Mesenchymal stem cell (in vitro differentiated cells and primary cell): Measurements from ENCODE around the gene SUGCT.

ENCODE experiments used
- DNase-seq: peaks from one replicate; pipeline ENCODE4 v3.0.0-alpha.2; 2013
- H2AFZ ChIP-seq: one replicate; pipeline ENCODE4 v1.6.1; 2013; ENCODE audit warnings: low read depth, mild to moderate bottlenecking, control low read depth, inconsistent platforms, low read length, moderate library complexity
- H2AK5ac ChIP-seq: 2 replicates; pipeline ENCODE4 v1.6.1; 2013; ENCODE audit warnings: low read length, moderate library complexity, mild to moderate bottlenecking, inconsistent platforms; ENCODE audit not compliant: severe bottlenecking
- H2BK120ac ChIP-seq: one replicate; pipeline ENCODE4 v1.6.1; 2013; ENCODE audit warnings: low read depth, mild to moderate bottlenecking, inconsistent platforms, low read length, moderate library complexity
- H2BK12ac ChIP-seq, 2 experiments: one replicate each; pipeline ENCODE4 v1.6.1; 2013; ENCODE audit warnings: inconsistent platforms in 2 of 2, low read length in 2 of 2, mild to moderate bottlenecking in 2 of 2, moderate library complexity in 2 of 2, control low read depth in 1 of 2
- H2BK15ac ChIP-seq: one replicate; pipeline ENCODE4 v1.6.1; 2013; ENCODE audit warnings: mild to moderate bottlenecking, low read depth, inconsistent platforms; ENCODE audit not compliant: poor library complexity, severe bottlenecking
- H2BK5ac ChIP-seq: 2 replicates; pipeline ENCODE4 v1.6.1; 2013; ENCODE audit warnings: low read depth, mild to moderate bottlenecking, low read length, control low read depth, inconsistent platforms; ENCODE audit not compliant: poor library complexity, severe bottlenecking
- H3K14ac ChIP-seq, 2 experiments: one replicate each; pipeline ENCODE4 v1.6.1; 2013; ENCODE audit warnings: inconsistent platforms in 2 of 2, low read length in 2 of 2, control low read depth in 1 of 2, mild to moderate bottlenecking in 1 of 2, moderate library complexity in 1 of 2
- H3K18ac ChIP-seq, 2 experiments: one replicate each; pipeline ENCODE4 v1.6.1; 2013; ENCODE audit warnings: inconsistent platforms in 2 of 2, low read length in 2 of 2, control low read depth in 1 of 2, low read depth in 1 of 2, mild to moderate bottlenecking in 1 of 2
- H3K23ac ChIP-seq, 2 experiments: one replicate each; pipeline ENCODE4 v1.6.1; 2013; ENCODE audit warnings: inconsistent platforms in 2 of 2, low read length in 2 of 2, mild to moderate bottlenecking in 2 of 2, moderate library complexity in 2 of 2, control low read depth in 1 of 2
- H3K27ac ChIP-seq: 2 replicates; pipeline ENCODE4 v1.5.1; 2013; ENCODE audit warnings: mild to moderate bottlenecking, moderate library complexity, low read length, control low read depth, inconsistent platforms; ENCODE audit not compliant: poor library complexity, severe bottlenecking
- H3K27me3 ChIP-seq, 2 experiments: 2 replicates each; pipeline versions ENCODE4 v1.6.1 to v1.7.0; 2013; ENCODE audit warnings: low read length in 2 of 2, mild to moderate bottlenecking in 2 of 2, moderate library complexity in 2 of 2, control low read depth in 1 of 2, inconsistent platforms in 1 of 2; ENCODE audit not compliant: control insufficient read depth in 1 of 2, insufficient read depth in 1 of 2
- H3K36me3 ChIP-seq, 2 experiments: 2 replicates each; pipeline versions ENCODE4 v1.6.1 to v1.7.0; 2013; ENCODE audit warnings: low read length in 2 of 2, control low read depth in 1 of 2, inconsistent platforms in 1 of 2, low read depth in 1 of 2, mild to moderate bottlenecking in 1 of 2; ENCODE audit not compliant: insufficient read depth in 2 of 2, control insufficient read depth in 1 of 2
- H3K4ac ChIP-seq, 2 experiments: one replicate each; pipeline ENCODE4 v1.6.1; 2013; ENCODE audit warnings: inconsistent platforms in 2 of 2, low read length in 2 of 2, mild to moderate bottlenecking in 2 of 2, moderate library complexity in 2 of 2, control low read depth in 1 of 2, low read depth in 1 of 2
- H3K4me1 ChIP-seq: 2 replicates; pipeline ENCODE4 v1.6.1; 2013; ENCODE audit warnings: low read depth, low read length, control low read depth; ENCODE audit not compliant: control insufficient read depth, insufficient read depth
- H3K4me2 ChIP-seq: 2 replicates; pipeline ENCODE4 v1.6.1; 2013; ENCODE audit warnings: low read length, mild to moderate bottlenecking, inconsistent platforms; ENCODE audit not compliant: poor library complexity, severe bottlenecking
- H3K4me3 ChIP-seq, 2 experiments: 2 replicates each; pipeline versions ENCODE4 v1.5.1 to v1.7.0; 2013; ENCODE audit warnings: low read length in 2 of 2, mild to moderate bottlenecking in 2 of 2, control low read depth in 1 of 2, low read depth in 1 of 2; ENCODE audit not compliant: insufficient read depth in 1 of 2
- H3K79me1 ChIP-seq: replicated peaks from 2 replicates; pipeline ENCODE4 v1.6.1; 2013; ENCODE audit warnings: mild to moderate bottlenecking, control low read depth, low read length, inconsistent platforms; ENCODE audit not compliant: poor library complexity, severe bottlenecking
- H3K9ac ChIP-seq: 2 replicates; pipeline ENCODE4 v1.7.0; 2013; ENCODE audit warnings: mild to moderate bottlenecking, low read length, moderate library complexity
- H3K9me3 ChIP-seq: 2 replicates; pipeline ENCODE4 v1.7.0; 2013; ENCODE audit warnings: mild to moderate bottlenecking, low read length; ENCODE audit not compliant: control insufficient read depth
- H4K8ac ChIP-seq: one replicate; pipeline ENCODE4 v1.6.1; 2013; ENCODE audit warnings: inconsistent platforms, mild to moderate bottlenecking, low read length, moderate library complexity
- H4K91ac ChIP-seq: one replicate; pipeline ENCODE4 v1.6.1; 2013; ENCODE audit warnings: mild to moderate bottlenecking, low read length, inconsistent platforms
- WGBS: methylation state at CpG from one replicate; pipeline ENCODE4 v1.1.7; 2013; ENCODE audit warnings: mixed read lengths; 5-methylcytosine and 5-hydroxymethylcytosine counted together

Gene SUGCT

DNA sequence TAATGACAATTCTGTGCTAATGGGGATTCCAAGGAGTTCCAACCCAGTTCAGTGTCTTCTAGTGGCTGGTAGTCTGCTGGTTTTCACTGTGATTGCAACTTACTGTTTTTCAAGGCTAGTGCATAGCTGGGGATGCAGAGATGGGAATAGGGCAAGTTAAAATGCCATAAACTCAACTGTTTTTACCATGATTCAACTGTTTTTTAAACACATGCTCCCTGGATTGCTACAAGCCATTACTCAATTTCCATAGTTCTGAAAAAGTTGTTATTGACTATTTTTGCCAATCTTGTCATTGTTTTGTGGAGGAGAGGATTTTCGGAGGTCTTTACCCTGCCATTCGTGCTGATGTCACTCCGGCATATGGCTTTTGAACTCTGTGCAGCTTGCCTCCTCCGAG is 245.3 kb downstream of the SUGCT start:
- H4K8ac ChIP-seq: no peak overlapping the region

DNA sequence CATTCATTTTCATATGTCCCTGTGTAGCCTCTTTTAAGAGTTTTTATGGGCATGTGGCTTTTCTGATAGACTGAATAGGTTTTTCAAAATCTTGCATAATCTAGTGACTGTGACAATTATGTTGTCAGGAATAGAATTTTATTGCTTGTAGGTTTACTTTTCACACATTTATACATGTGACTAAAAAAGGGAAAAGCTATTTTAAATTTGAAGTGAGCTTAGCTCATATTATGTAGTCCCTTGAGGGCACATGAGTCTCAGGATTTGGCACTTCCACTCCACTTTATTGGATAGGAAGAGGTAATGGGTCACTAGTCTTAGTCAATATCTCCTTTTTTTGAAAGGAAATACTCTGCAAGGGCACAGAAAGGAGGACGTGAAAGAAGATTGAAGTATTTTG is 247.3 kb downstream of the SUGCT start:
- no peaks in the 10 kb centered on the region for H3K27me3 ChIP-seq
- 60% methylated on average over 1 of the region's 1 CpG for WGBS
- no peak overlapping the region for H2BK12ac ChIP-seq
- H3K9me3 ChIP-seq: peaks cover 13% of the 10 kb centered on the region
- no peak overlapping the region for H3K4me2 ChIP-seq
- H3K23ac ChIP-seq: no peak overlapping the region
- no peak for DNase-seq
- no peak overlapping the region for H2AK5ac ChIP-seq
- H2BK15ac ChIP-seq: no peak overlapping the region
- H3K36me3 ChIP-seq: no peaks in the 10 kb centered on the region
- H3K79me1 ChIP-seq: no peaks in the 10 kb centered on the region
- no peak overlapping the region for H2BK120ac ChIP-seq
- no peak overlapping the region for H4K91ac ChIP-seq
- no peak overlapping the region for H3K4me3 ChIP-seq
- H3K14ac ChIP-seq: no peak overlapping the region
- no peak overlapping the region for H3K9ac ChIP-seq
- H3K4me1 ChIP-seq: no peaks in the 10 kb centered on the region
- no peak overlapping the region for H3K18ac ChIP-seq
- no peak overlapping the region for H3K27ac ChIP-seq
- no peak overlapping the region for H2BK5ac ChIP-seq
- no peak overlapping the region for H4K8ac ChIP-seq
- H3K4ac ChIP-seq: no peak overlapping the region
- H2AFZ ChIP-seq: no peak overlapping the region

More for the DNA sequence above, 245.3 kb downstream of the SUGCT start:
- WGBS: 95% methylated on average over 4 of the region's 4 CpGs
- Histone ChIP-seq H3K4me3 (no peak overlapping the region), H2BK120ac (no peak overlapping the region), H3K4me1 (no peaks in the 10 kb centered on the region), H3K14ac (no peak overlapping the region), H4K91ac (no peak overlapping the region), H3K18ac (no peak overlapping the region), H2BK5ac (no peak overlapping the region), H3K9ac (no peak overlapping the region), H3K36me3 (no peaks in the 10 kb centered on the region), H3K4ac (no peak overlapping the region), H3K79me1 (no peaks in the 10 kb centered on the region), H3K4me2 (no peak overlapping the region), H3K9me3 (peaks cover 13% of the 10 kb centered on the region), H3K23ac (no peak overlapping the region), H2BK12ac (no peak overlapping the region), H2AFZ (no peak overlapping the region), H2AK5ac (no peak overlapping the region), H3K27ac (no peak overlapping the region), H2BK15ac (no peak overlapping the region), H3K27me3 (no peaks in the 10 kb centered on the region)
- no peak for DNase-seq

DNA sequence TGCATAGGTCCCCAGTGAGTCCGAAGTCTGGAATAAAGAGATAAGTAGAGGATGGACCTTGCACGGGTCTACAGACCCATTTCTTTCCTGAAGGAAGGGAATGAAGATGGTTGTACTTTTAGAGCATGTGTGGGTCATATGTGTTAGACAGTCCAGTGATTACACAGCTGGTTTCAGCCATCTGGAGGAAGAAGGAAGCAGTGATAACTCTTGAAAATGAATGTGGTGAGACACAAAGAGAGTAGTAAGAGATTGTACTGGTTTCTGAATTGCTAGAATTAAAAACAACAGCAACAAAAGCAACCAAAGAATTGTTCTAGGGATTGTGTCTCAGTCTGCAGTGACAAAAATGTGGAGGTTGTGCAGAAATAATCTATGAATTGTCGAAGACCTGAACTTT is 258.9 kb downstream of the SUGCT start:
- Histone ChIP-seq H3K27ac (no peak overlapping the region), H3K27me3 (no peaks in the 10 kb centered on the region), H3K4me1 (no peaks in the 10 kb centered on the region), H3K4ac (no peak overlapping the region), H3K18ac (no peak overlapping the region), H2BK5ac (no peak overlapping the region), H3K4me3 (no peak overlapping the region), H3K23ac (no peak overlapping the region), H3K9me3 (no peaks in the 10 kb centered on the region), H2BK120ac (no peak overlapping the region), H2BK12ac (no peak overlapping the region), H4K8ac (no peak overlapping the region), H3K36me3 (no peaks in the 10 kb centered on the region), H3K4me2 (no peak overlapping the region), H3K14ac (no peak overlapping the region), H3K9ac (no peak overlapping the region), H2BK15ac (no peak overlapping the region), H2AFZ (no peak overlapping the region), H2AK5ac (no peak overlapping the region), H3K79me1 (no peaks in the 10 kb centered on the region), H4K91ac (no peak overlapping the region)
- DNase-seq: no peak
- WGBS: 89% methylated on average over 3 of the region's 3 CpGs

DNA sequence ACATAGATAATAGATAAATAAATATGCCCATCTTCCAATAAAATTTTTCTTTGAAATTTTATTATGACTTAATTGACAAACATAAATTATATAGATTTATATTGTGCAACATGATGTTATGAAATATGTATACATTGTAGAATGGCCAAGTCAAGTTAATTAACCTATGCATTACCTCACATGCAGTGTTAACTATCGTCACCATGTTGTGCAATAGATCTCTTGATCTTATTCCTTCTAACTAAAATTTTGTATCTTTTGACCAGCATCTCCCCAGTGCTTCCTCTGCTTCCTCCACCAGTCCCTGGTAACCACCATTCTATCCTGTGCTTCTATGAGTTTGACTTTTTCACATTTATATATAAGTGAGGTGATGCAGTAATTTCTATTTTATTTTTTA is 259.6 kb downstream of the SUGCT start:
- H3K27ac ChIP-seq: no peak overlapping the region
- no peak overlapping the region for H3K23ac ChIP-seq
- no peak overlapping the region for H3K4me2 ChIP-seq
- H3K9me3 ChIP-seq: no peaks in the 10 kb centered on the region
- no peak overlapping the region for H4K8ac ChIP-seq
- no peak overlapping the region for H3K14ac ChIP-seq
- no peak overlapping the region for H2BK120ac ChIP-seq
- H2BK5ac ChIP-seq: no peak overlapping the region
- H2AFZ ChIP-seq: no peak overlapping the region
- DNase-seq: no peak
- H3K36me3 ChIP-seq: no peaks in the 10 kb centered on the region
- H4K91ac ChIP-seq: no peak overlapping the region
- H2BK12ac ChIP-seq: no peak overlapping the region
- H2BK15ac ChIP-seq: no peak overlapping the region
- WGBS: 94% methylated on average over 1 of the region's 1 CpG
- H3K79me1 ChIP-seq: no peaks in the 10 kb centered on the region
- no peak overlapping the region for H2AK5ac ChIP-seq
- H3K9ac ChIP-seq: no peak overlapping the region
- no peaks in the 10 kb centered on the region for H3K27me3 ChIP-seq
- H3K4me3 ChIP-seq: no peak overlapping the region
- H3K4ac ChIP-seq: no peak overlapping the region
- no peak overlapping the region for H3K18ac ChIP-seq
- H3K4me1 ChIP-seq: no peaks in the 10 kb centered on the region
